Stimulated activated naive CD8-positive, alpha-beta T cell treated with anti-CD3 and anti-CD28 coated beads, Interleukin-15, amount 100 ng/mL, for 72 hours (primary cell): ENCODE data around the gene TENT5C.

Source experiments
- ATAC-seq: fragments of 150-1000 bp; cut with Tn5 transposase; 2 replicates; pipeline ENCODE4 v1.10.0; 2021; ENCODE audit warnings: mild to moderate bottlenecking, moderate library complexity
- DNase-seq, 2 donors: peaks; one replicate each; pipeline ENCODE4 v3.0.0; 2021 to 2022
- H3K27ac Mint-ChIP-seq, 2 donors: one replicate each; pipeline ENCODE4 v1.8.0; 2022; ENCODE audit warnings: mild to moderate bottlenecking in 2 of 2, mixed read lengths in 2 of 2, moderate library complexity in 2 of 2
- H3K27me3 Mint-ChIP-seq: one replicate; pipeline ENCODE4 v1.8.0; 2022; ENCODE audit warnings: mixed read lengths
- H3K4me1 Mint-ChIP-seq: one replicate; pipeline ENCODE4 v1.8.0; 2022; ENCODE audit warnings: mild to moderate bottlenecking, mixed read lengths
- H3K4me3 Mint-ChIP-seq, 2 donors: one replicate each; pipeline ENCODE4 v1.8.0; 2022; ENCODE audit warnings: mild to moderate bottlenecking in 2 of 2, mixed read lengths in 2 of 2, moderate library complexity in 1 of 2
- H3K9me3 Mint-ChIP-seq, 2 donors: one replicate each; pipeline ENCODE4 v1.8.0; 2022; ENCODE audit warnings: mixed read lengths in 2 of 2

Gene TENT5C

GRCh38 chr1:117657949-117658660 lies 52.3 kb downstream of the TENT5C start:
- Mint-ChIP-seq H3K4me3 (peak overlapping the region; percentile 42 to 71), H3K27ac (peak overlapping the region; percentile 1 to 81), H3K27me3 (peaks cover 38% of the 10 kb centered on the region), H3K4me1 (peaks cover 96% of the 10 kb centered on the region), H3K9me3 (peaks cover 9 to 10% of the 10 kb centered on the region in 2 donors)
- no peak for ATAC-seq
- DNase-seq: no peak

GRCh38 chr1:117658676-117659075 lies 52.8 kb downstream of the TENT5C start:
- DNase-seq: peak; percentile 57 to 77
- H3K9me3 Mint-ChIP-seq: peaks cover 9 to 10% of the 10 kb centered on the region in 2 donors
- peaks cover 96% of the 10 kb centered on the region for H3K4me1 Mint-ChIP-seq
- H3K27ac Mint-ChIP-seq: peak overlapping the region in 1 of 2 donors; percentile 81
- ATAC-seq: peak; percentile 57
- H3K4me3 Mint-ChIP-seq: peak overlapping the region; percentile 42 to 71
- peaks cover 32% of the 10 kb centered on the region for H3K27me3 Mint-ChIP-seq

- peak overlapping the region; percentile 28 to 80 for H3K27ac Mint-ChIP-seq
- peak in 1 of 2 donors; percentile 46 for DNase-seq
- H3K27me3 Mint-ChIP-seq: peaks cover 28% of the 10 kb centered on the region
- H3K4me1 Mint-ChIP-seq: peaks cover 96% of the 10 kb centered on the region
- peaks cover 9 to 10% of the 10 kb centered on the region in 2 donors for H3K9me3 Mint-ChIP-seq
- peak overlapping the region; percentile 36 to 55 for H3K4me3 Mint-ChIP-seq
- ATAC-seq: peak; percentile 17
Measured at GRCh38 chr1:117659550-117660270, 53.9 kb downstream of the TENT5C start.

GRCh38 chr1:117660271-117660965 lies 54.6 kb downstream of the TENT5C start:
- H3K9me3 Mint-ChIP-seq: peaks cover 9 to 10% of the 10 kb centered on the region in 2 donors
- peaks cover 22% of the 10 kb centered on the region for H3K27me3 Mint-ChIP-seq
- peak overlapping the region; percentile 36 to 55 for H3K4me3 Mint-ChIP-seq
- DNase-seq (no peak), ATAC-seq (no peak)
- peak overlapping the region in 1 of 2 donors; percentile 42 for H3K27ac Mint-ChIP-seq
- peaks cover 96% of the 10 kb centered on the region for H3K4me1 Mint-ChIP-seq

GRCh38 chr1:117661027-117661426 lies 55.2 kb downstream of the TENT5C start:
- peaks cover 19% of the 10 kb centered on the region for H3K27me3 Mint-ChIP-seq
- H3K9me3 Mint-ChIP-seq: peaks cover 9 to 10% of the 10 kb centered on the region in 2 donors
- peak overlapping the region; percentile 22 to 42 for H3K27ac Mint-ChIP-seq
- ATAC-seq (no peak), DNase-seq (peak in 1 of 2 donors; percentile 34)
- peak overlapping the region; percentile 36 to 45 for H3K4me3 Mint-ChIP-seq
- H3K4me1 Mint-ChIP-seq: peaks cover 96% of the 10 kb centered on the region

- peaks cover 12% of the 10 kb centered on the region for H3K27me3 Mint-ChIP-seq
- no peak overlapping the region for H3K4me3 Mint-ChIP-seq
- DNase-seq (no peak), ATAC-seq (no peak)
- peaks cover 10 to 13% of the 10 kb centered on the region in 2 donors for H3K9me3 Mint-ChIP-seq
- H3K27ac Mint-ChIP-seq: no peak overlapping the region
- H3K4me1 Mint-ChIP-seq: peaks cover 89% of the 10 kb centered on the region
Measured at GRCh38 chr1:117662667-117663066, 56.8 kb downstream of the TENT5C start.

GRCh38 chr1:117663156-117663902 lies 57.5 kb downstream of the TENT5C start:
- H3K4me1 Mint-ChIP-seq: peaks cover 88% of the 10 kb centered on the region
- ATAC-seq (no peak), DNase-seq (no peak)
- peak overlapping the region in 1 of 2 donors; percentile 61 for H3K4me3 Mint-ChIP-seq
- peaks cover 10 to 13% of the 10 kb centered on the region in 2 donors for H3K9me3 Mint-ChIP-seq
- peaks cover 19% of the 10 kb centered on the region for H3K27me3 Mint-ChIP-seq
- peak overlapping the region in 1 of 2 donors; percentile 91 for H3K27ac Mint-ChIP-seq

- H3K27me3 Mint-ChIP-seq: peaks cover 24% of the 10 kb centered on the region
- peaks cover 78% of the 10 kb centered on the region for H3K4me1 Mint-ChIP-seq
- ATAC-seq (peak; percentile 91), DNase-seq (peak; percentile 65 to 78)
- H3K9me3 Mint-ChIP-seq: peaks cover 10 to 13% of the 10 kb centered on the region in 2 donors
- H3K27ac Mint-ChIP-seq: peak overlapping the region; percentile 16 to 91
- H3K4me3 Mint-ChIP-seq: peak overlapping the region; percentile 30 to 61
Measured at GRCh38 chr1:117664314-117664713, 58.5 kb downstream of the TENT5C start.

GRCh38 chr1:117665556-117666270 lies 59.9 kb downstream of the TENT5C start:
- H3K27me3 Mint-ChIP-seq: peaks cover 38% of the 10 kb centered on the region
- ATAC-seq: peak; percentile 62
- peak overlapping the region; percentile 36 to 53 for H3K4me3 Mint-ChIP-seq
- peaks cover 64% of the 10 kb centered on the region for H3K4me1 Mint-ChIP-seq
- peak overlapping the region; percentile 37 to 96 for H3K27ac Mint-ChIP-seq
- peak in 1 of 2 donors; percentile 45 for DNase-seq
- peaks cover 10 to 13% of the 10 kb centered on the region in 2 donors for H3K9me3 Mint-ChIP-seq

GRCh38 chr1:117669572-117669971 lies 63.7 kb downstream of the TENT5C start:
- ATAC-seq (no peak), DNase-seq (no peak)
- H3K4me1 Mint-ChIP-seq: peaks cover 48% of the 10 kb centered on the region
- H3K27me3 Mint-ChIP-seq: peaks cover 63% of the 10 kb centered on the region
- H3K27ac Mint-ChIP-seq: no peak overlapping the region
- H3K4me3 Mint-ChIP-seq: no peak overlapping the region
- H3K9me3 Mint-ChIP-seq: peaks cover 0 to 4% of the 10 kb centered on the region in 2 donors

GRCh38 chr1:117670976-117671780 lies 65.3 kb downstream of the TENT5C start:
- H3K27me3 Mint-ChIP-seq: peaks cover 74% of the 10 kb centered on the region
- DNase-seq: no peak
- peaks cover 0 to 4% of the 10 kb centered on the region in 2 donors for H3K9me3 Mint-ChIP-seq
- no peak overlapping the region for H3K4me3 Mint-ChIP-seq
- H3K4me1 Mint-ChIP-seq: peaks cover 35% of the 10 kb centered on the region
- ATAC-seq: no peak
- no peak overlapping the region for H3K27ac Mint-ChIP-seq

- peaks cover 0 to under 1% of the 10 kb centered on the region in 2 donors for H3K9me3 Mint-ChIP-seq
- DNase-seq (no peak), ATAC-seq (peak; percentile 22)
- no peak overlapping the region for H3K4me3 Mint-ChIP-seq
- no peak overlapping the region for H3K27ac Mint-ChIP-seq
- H3K4me1 Mint-ChIP-seq: peaks cover 31% of the 10 kb centered on the region
- peaks cover 74% of the 10 kb centered on the region for H3K27me3 Mint-ChIP-seq
Measured at GRCh38 chr1:117671781-117672501, 66.1 kb downstream of the TENT5C start.

- Mint-ChIP-seq H3K4me3 (no peak overlapping the region), H3K4me1 (peaks cover 28% of the 10 kb centered on the region), H3K27me3 (peaks cover 71% of the 10 kb centered on the region), H3K27ac (no peak overlapping the region), H3K9me3 (no peaks in the 10 kb centered on the region)
- ATAC-seq: no peak
- no peak for DNase-seq
Measured at GRCh38 chr1:117672756-117673155, 66.9 kb downstream of the TENT5C start.
